Ascending aorta (tissue), 2 donors: ENCODE data around the gene ARHGAP5. TPM values are rescaled to one million over a fixed set of nuclear protein-coding genes. Genes with fewer than 3 reads are reported as not detected.

ENCODE experiments used
- DNase-seq, 2 donors: peaks; one replicate each; pipeline ENCODE4 v3.0.0-alpha.2; 2019; ENCODE audit warnings: low spot score in 2 of 2
- H3K27ac ChIP-seq, 2 donors: fragments of 200-600 bp; sonication (generic); one replicate each; pipeline ENCODE4 v1.5.1; 2016 to 2017; ENCODE audit warnings: mild to moderate bottlenecking in 1 of 2
- H3K27me3 ChIP-seq: fragments of 200-600 bp; sonication (generic); one replicate; pipeline ENCODE4 v1.5.1; 2017
- H3K36me3 ChIP-seq, 2 donors: fragments of 200-600 bp; sonication (generic); one replicate each; pipeline ENCODE4 v1.5.1; 2016
- H3K4me1 ChIP-seq, 2 donors: fragments of 200-600 bp; sonication (generic); one replicate each; pipeline ENCODE4 v1.5.1; 2016 to 2017; ENCODE audit warnings: mild to moderate bottlenecking in 1 of 2
- H3K4me3 ChIP-seq, 2 donors: fragments of 200-600 bp; sonication (generic); one replicate each; pipeline ENCODE4 v1.5.1; 2016 to 2017; ENCODE audit warnings: mild to moderate bottlenecking in 1 of 2
- H3K9me3 ChIP-seq, 2 donors: fragments of 200-600 bp; sonication (generic); one replicate each; pipeline ENCODE4 v1.5.1; 2016
- intact Hi-C: fragments of 100-400 bp; cut with DNase I; formaldehyde crosslinking; loops from one replicate; pipeline ENCODE4 v1.15.1; 2023
- total RNA-seq: library from RNA; depleted of rRNA; stranded (reverse); fragments of >200 nt; gene quantifications from one replicate; pipeline ENCODE4 v1.1.0, GENCODE V29; 2016
- TF ChIP-seq, protein P1 (sequence below), 3 experiments: fragments of 200-600 bp in 2 of 3; fragments of 450-650 bp in 1 of 3; sonication (generic) in 2 of 3; IDR thresholded peaks; one replicate each; pipeline ENCODE4 v1.5.1; 2016 to 2019; ENCODE audit warnings: antibody characterized with exemption in 3 of 3, mild to moderate bottlenecking in 1 of 3, moderate library complexity in 1 of 3

ARHGAP5 gene
- total RNA-seq, 1 donor from 2014 or later, result 32.6 TPM

DNA sequence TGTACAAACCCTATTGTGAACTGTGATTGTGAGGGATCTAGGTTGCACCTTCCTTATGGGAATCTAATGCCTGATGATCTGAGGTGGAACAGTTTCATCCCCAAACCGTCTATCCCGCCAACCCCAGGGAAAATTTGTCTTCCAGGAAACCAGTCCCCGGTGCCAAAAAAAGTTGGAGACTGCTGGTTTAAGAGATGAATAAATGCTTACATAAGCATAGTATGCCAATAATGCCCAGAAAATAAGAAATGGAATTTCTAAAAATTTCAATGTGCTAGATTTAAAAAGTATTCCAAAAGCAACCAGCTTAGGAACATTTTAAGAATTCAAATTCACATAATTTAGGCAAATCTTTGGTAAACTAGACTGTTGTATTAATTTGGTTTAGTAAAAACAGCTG, 131.4 kb downstream of the ARHGAP5 start:
- Histone ChIP-seq H3K27ac (no peak overlapping the region), H3K36me3 (no peaks in the 10 kb centered on the region), H3K9me3 (no peaks in the 10 kb centered on the region), H3K27me3 (no peaks in the 10 kb centered on the region), H3K4me1 (no peaks in the 10 kb centered on the region), H3K4me3 (no peak overlapping the region)
- no peak for DNase-seq
- TF ChIP-seq, protein P1, sequence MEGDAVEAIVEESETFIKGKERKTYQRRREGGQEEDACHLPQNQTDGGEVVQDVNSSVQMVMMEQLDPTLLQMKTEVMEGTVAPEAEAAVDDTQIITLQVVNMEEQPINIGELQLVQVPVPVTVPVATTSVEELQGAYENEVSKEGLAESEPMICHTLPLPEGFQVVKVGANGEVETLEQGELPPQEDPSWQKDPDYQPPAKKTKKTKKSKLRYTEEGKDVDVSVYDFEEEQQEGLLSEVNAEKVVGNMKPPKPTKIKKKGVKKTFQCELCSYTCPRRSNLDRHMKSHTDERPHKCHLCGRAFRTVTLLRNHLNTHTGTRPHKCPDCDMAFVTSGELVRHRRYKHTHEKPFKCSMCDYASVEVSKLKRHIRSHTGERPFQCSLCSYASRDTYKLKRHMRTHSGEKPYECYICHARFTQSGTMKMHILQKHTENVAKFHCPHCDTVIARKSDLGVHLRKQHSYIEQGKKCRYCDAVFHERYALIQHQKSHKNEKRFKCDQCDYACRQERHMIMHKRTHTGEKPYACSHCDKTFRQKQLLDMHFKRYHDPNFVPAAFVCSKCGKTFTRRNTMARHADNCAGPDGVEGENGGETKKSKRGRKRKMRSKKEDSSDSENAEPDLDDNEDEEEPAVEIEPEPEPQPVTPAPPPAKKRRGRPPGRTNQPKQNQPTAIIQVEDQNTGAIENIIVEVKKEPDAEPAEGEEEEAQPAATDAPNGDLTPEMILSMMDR (IDR thresholded peaks at IDR 0.05), result no peak
- intact Hi-C loops, result no loop called here

Other genes with a start within 250 kb of the ARHGAP5 start
- not detected for gene RNU6-7, start 124.7 kb downstream of the ARHGAP5 start, total RNA-seq
- gene RNU6-8, start 126.0 kb downstream of the ARHGAP5 start, total RNA-seq, result not detected